H9 (cell line): ENCODE data around the gene MAT2A. TPM values are rescaled to one million over a fixed set of nuclear protein-coding genes. Genes with fewer than 3 reads are reported as not detected.

Experiments
- DNase-seq: peaks from one replicate; pipeline ENCODE4 v3.0.0-alpha.2; 2017
- H2AFZ ChIP-seq: one replicate; pipeline ENCODE4 v1.6.1; 2013; ENCODE audit warnings: mild to moderate bottlenecking, low read length, control low read depth, moderate library complexity
- H2AK5ac ChIP-seq: 2 replicates; pipeline ENCODE4 v1.6.1; 2013; ENCODE audit warnings: low read length, control low read depth, mixed read lengths; ENCODE audit not compliant: insufficient read length
- H2BK120ac ChIP-seq: one replicate; pipeline ENCODE4 v1.6.1; 2013; ENCODE audit warnings: low read depth, mild to moderate bottlenecking, low read length, control low read depth, inconsistent platforms; ENCODE audit not compliant: poor library complexity, severe bottlenecking
- H2BK12ac ChIP-seq: 2 replicates; pipeline ENCODE4 v1.6.1; 2013; ENCODE audit warnings: low read length, control low read depth, mixed read lengths, low read depth; ENCODE audit not compliant: insufficient read length
- H2BK15ac ChIP-seq: 2 replicates; pipeline ENCODE4 v1.6.1; 2013; ENCODE audit warnings: low read depth, low read length, control low read depth
- H2BK20ac ChIP-seq: one replicate; pipeline ENCODE4 v1.6.1; 2013; ENCODE audit warnings: low read depth, mild to moderate bottlenecking, low read length, control low read depth, inconsistent platforms; ENCODE audit not compliant: poor library complexity, severe bottlenecking
- H2BK5ac ChIP-seq: 2 replicates; pipeline ENCODE4 v1.6.1; 2013; ENCODE audit warnings: low read length, control low read depth, mixed read lengths; ENCODE audit not compliant: insufficient read length
- H3K14ac ChIP-seq: 2 replicates; pipeline ENCODE4 v1.6.1; 2013; ENCODE audit warnings: low read length, control low read depth; ENCODE audit not compliant: insufficient read depth
- H3K18ac ChIP-seq: 2 replicates; pipeline ENCODE4 v1.6.1; 2013; ENCODE audit warnings: low read depth, mild to moderate bottlenecking, mixed read lengths, low read length, control low read depth; ENCODE audit not compliant: insufficient read length
- H3K23ac ChIP-seq: 2 replicates; pipeline ENCODE4 v1.6.1; 2013; ENCODE audit warnings: low read length, control low read depth, mixed read lengths, low read depth; ENCODE audit not compliant: insufficient read length
- H3K23me2 ChIP-seq: 2 replicates; pipeline ENCODE4 v1.6.1; 2013; ENCODE audit warnings: low read depth, mild to moderate bottlenecking, mixed read lengths, low read length, control low read depth; ENCODE audit not compliant: insufficient read length, poor library complexity, severe bottlenecking
- H3K27ac ChIP-seq: 2 replicates; pipeline ENCODE4 v1.5.1; 2013; ENCODE audit warnings: low read length, control low read depth, mixed read lengths, low read depth; ENCODE audit not compliant: insufficient read length
- H3K27me3 ChIP-seq: 2 replicates; pipeline ENCODE4 v1.6.1; 2013; ENCODE audit warnings: low read length, control low read depth, inconsistent platforms; ENCODE audit not compliant: insufficient read depth
- H3K4ac ChIP-seq: 2 replicates; pipeline ENCODE4 v1.6.1; 2013; ENCODE audit warnings: low read depth, mild to moderate bottlenecking, control low read depth, inconsistent platforms, low read length, moderate library complexity
- H3K4me1 ChIP-seq: 2 replicates; pipeline ENCODE4 v1.6.1; 2013; ENCODE audit warnings: low read length, control low read depth, inconsistent platforms; ENCODE audit not compliant: insufficient read depth
- H3K4me2 ChIP-seq: 2 replicates; pipeline ENCODE4 v1.6.1; 2013; ENCODE audit warnings: low read length, control low read depth, mixed read lengths; ENCODE audit not compliant: insufficient read length, insufficient read depth
- H3K56ac ChIP-seq: 2 replicates; pipeline ENCODE4 v1.6.1; 2013; ENCODE audit warnings: low read depth, mild to moderate bottlenecking, mixed read lengths, low read length, control low read depth; ENCODE audit not compliant: insufficient read length
- H3K79me1 ChIP-seq: 2 replicates; pipeline ENCODE4 v1.6.1; 2013; ENCODE audit warnings: low read depth, mild to moderate bottlenecking, moderate library complexity, low read length, control low read depth, inconsistent platforms; ENCODE audit not compliant: insufficient read depth, poor library complexity, severe bottlenecking
- H3K79me2 ChIP-seq: 2 replicates; pipeline ENCODE4 v1.6.1; 2013; ENCODE audit warnings: low read length, control low read depth, inconsistent platforms; ENCODE audit not compliant: insufficient read depth
- H3K9ac ChIP-seq: 2 replicates; pipeline ENCODE4 v1.6.1; 2013; ENCODE audit warnings: low read length, control low read depth, mixed read lengths; ENCODE audit not compliant: insufficient read length; ENCODE audit errors: extremely low read depth
- H3K9me3 ChIP-seq: one replicate; pipeline ENCODE4 v1.6.1; 2013; ENCODE audit warnings: low read depth, low read length, inconsistent platforms; ENCODE audit not compliant: control insufficient read depth
- H3T11ph ChIP-seq: one replicate; pipeline ENCODE4 v1.6.1; 2013; ENCODE audit warnings: mild to moderate bottlenecking, low read length, control low read depth, inconsistent platforms
- H4K20me1 ChIP-seq: one replicate; pipeline ENCODE4 v1.6.1; 2013; ENCODE audit not compliant: control insufficient read depth, insufficient read length, insufficient read depth
- H4K5ac ChIP-seq: 2 replicates; pipeline ENCODE4 v1.6.1; 2013; ENCODE audit warnings: low read depth, mild to moderate bottlenecking, mixed read lengths, low read length, control low read depth; ENCODE audit not compliant: insufficient read length
- H4K8ac ChIP-seq: replicated peaks from 2 replicates; pipeline ENCODE4 v1.6.1; 2013; ENCODE audit warnings: low read length, control low read depth, mixed read lengths, low read depth; ENCODE audit not compliant: insufficient read length
- H4K91ac ChIP-seq: 2 replicates; pipeline ENCODE4 v1.6.1; 2013; ENCODE audit warnings: low read depth, mild to moderate bottlenecking, moderate library complexity, mixed read lengths, low read length, control low read depth; ENCODE audit not compliant: insufficient read length
- H3K27ac Mint-ChIP-seq, 3 experiments: 2 replicates in 2 of 3; 3 replicates in 1 of 3; pipeline ENCODE4 v1.8.0; 2020 to 2021; ENCODE audit warnings: mixed read lengths in 3 of 3, mild to moderate bottlenecking in 1 of 3, moderate library complexity in 1 of 3
- H3K27me3 Mint-ChIP-seq: 2 replicates; pipeline ENCODE4 v1.8.0; 2021; ENCODE audit warnings: low read depth, mild to moderate bottlenecking, moderate library complexity, mixed read lengths
- H3K36me3 Mint-ChIP-seq, 3 experiments: 2 replicates in 2 of 3; 3 replicates in 1 of 3; pipeline ENCODE4 v1.8.0; 2020 to 2021; ENCODE audit warnings: low read depth in 3 of 3, mixed read lengths in 3 of 3; ENCODE audit not compliant: insufficient read depth in 1 of 3
- H3K4me1 Mint-ChIP-seq, 2 experiments: 2 replicates each; pipeline ENCODE4 v1.8.0; 2020; ENCODE audit warnings: mixed read lengths in 2 of 2
- H3K4me3 Mint-ChIP-seq, 2 experiments: 2 replicates in 1 of 2; 3 replicates in 1 of 2; pipeline ENCODE4 v1.8.0; 2020 to 2021; ENCODE audit warnings: mild to moderate bottlenecking in 2 of 2, mixed read lengths in 2 of 2, moderate library complexity in 1 of 2
- H3K9me3 Mint-ChIP-seq, 2 experiments: 2 replicates in 1 of 2; 3 replicates in 1 of 2; pipeline ENCODE4 v1.8.0; 2020; ENCODE audit warnings: mild to moderate bottlenecking in 2 of 2, mixed read lengths in 2 of 2, moderate library complexity in 1 of 2
- WGBS: extraction: QIAGEN DNeasy Blood & Tissue Kit; methylation state at CpG from one replicate; pipeline ENCODE4 v1.1.7; 2013; ENCODE audit warnings: missing lambda C conversion rate, low lambda C conversion rate, mixed read lengths; ENCODE audit not compliant: insufficient read length; ENCODE audit errors: extremely low coverage; 5-methylcytosine and 5-hydroxymethylcytosine counted together
- total RNA-seq: library from RNA; stranded (reverse); gene quantifications from 2 replicates; pipeline ENCODE4 v1.2.1, GENCODE V29; 2021
- TF ChIP-seq, protein P1 (sequence below): fragments of 200-600 bp; sonication (generic); conservative IDR thresholded peaks from 3 replicates; pipeline ENCODE4 v1.8.0; 2021; ENCODE audit warnings: antibody characterized with exemption, mild to moderate bottlenecking

MAT2A gene
- total RNA-seq, 1 experiment from 2014 or later = 459 TPM

DNA sequence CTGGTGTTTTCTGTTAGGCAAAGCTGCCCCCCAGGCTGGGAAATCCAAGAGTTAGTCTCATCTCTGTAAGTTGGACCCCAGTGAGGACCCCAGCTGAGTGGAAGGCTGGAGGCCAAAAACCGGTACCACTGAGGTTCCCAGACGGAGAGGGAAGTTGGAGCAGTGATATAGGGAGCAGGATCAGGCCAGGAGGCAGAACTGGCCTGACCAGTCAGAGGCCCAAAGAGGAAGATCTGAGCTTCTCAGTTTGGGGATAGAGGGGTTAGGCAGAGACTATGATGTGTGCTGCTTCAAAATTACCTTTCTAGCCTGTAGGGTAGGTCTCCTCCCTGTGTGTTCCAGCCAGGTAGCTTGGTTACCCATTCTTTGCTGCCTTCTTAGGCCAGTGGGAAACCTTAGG lies 52.0 kb downstream of the MAT2A start:
- H3K4me3 Mint-ChIP-seq = no peak overlapping the region

More for the DNA sequence above, 52.0 kb downstream of the MAT2A start:
- H2AFZ ChIP-seq = no peak overlapping the region
- H4K91ac ChIP-seq = no peak overlapping the region
- H3K18ac ChIP-seq = no peak overlapping the region
- H3K4ac ChIP-seq = no peak overlapping the region
- H2BK12ac ChIP-seq = no peak overlapping the region
- H3K79me1 ChIP-seq = no peaks in the 10 kb centered on the region
- H3K56ac ChIP-seq = no peak overlapping the region
- no peak overlapping the region for H3K9ac ChIP-seq
- H3K27ac ChIP-seq = no peak overlapping the region
- no peak overlapping the region for H2BK20ac ChIP-seq
- Mint-ChIP-seq H3K4me1 (peaks cover 8 to 10% of the 10 kb centered on the region in 2 experiments), H3K9me3 (no peaks in the 10 kb centered on the region), H3K36me3 (peaks cover 0 to 4% (median 0%) of the 10 kb centered on the region in 3 experiments; a peak in 1 of 7 replicates), H3K27ac (no peak overlapping the region; a peak in 2 of 7 replicates), H3K27me3 (peaks cover 26% of the 10 kb centered on the region)
- H3K27me3 ChIP-seq = no peaks in the 10 kb centered on the region
- no peak overlapping the region for H2BK5ac ChIP-seq
- H3K4me2 ChIP-seq = no peak overlapping the region
- no peaks in the 10 kb centered on the region for H3K4me1 ChIP-seq
- H2BK120ac ChIP-seq = no peak overlapping the region
- no peak overlapping the region for H3K14ac ChIP-seq
- H3K79me2 ChIP-seq = no peaks in the 10 kb centered on the region
- peaks cover 7% of the 10 kb centered on the region for H3K23me2 ChIP-seq
- H3K9me3 ChIP-seq = no peaks in the 10 kb centered on the region
- H4K20me1 ChIP-seq = no peaks in the 10 kb centered on the region
- no peak overlapping the region for H2AK5ac ChIP-seq
- WGBS = no CpG with 5 or more reads among the region's 2 CpGs
- H4K8ac ChIP-seq = no peak overlapping the region
- H2BK15ac ChIP-seq = no peak overlapping the region
- no peak overlapping the region for H3K23ac ChIP-seq
- no peak for DNase-seq
- H3T11ph ChIP-seq = no peak overlapping the region
- no peak overlapping the region for H4K5ac ChIP-seq
- TF ChIP-seq, protein P1, sequence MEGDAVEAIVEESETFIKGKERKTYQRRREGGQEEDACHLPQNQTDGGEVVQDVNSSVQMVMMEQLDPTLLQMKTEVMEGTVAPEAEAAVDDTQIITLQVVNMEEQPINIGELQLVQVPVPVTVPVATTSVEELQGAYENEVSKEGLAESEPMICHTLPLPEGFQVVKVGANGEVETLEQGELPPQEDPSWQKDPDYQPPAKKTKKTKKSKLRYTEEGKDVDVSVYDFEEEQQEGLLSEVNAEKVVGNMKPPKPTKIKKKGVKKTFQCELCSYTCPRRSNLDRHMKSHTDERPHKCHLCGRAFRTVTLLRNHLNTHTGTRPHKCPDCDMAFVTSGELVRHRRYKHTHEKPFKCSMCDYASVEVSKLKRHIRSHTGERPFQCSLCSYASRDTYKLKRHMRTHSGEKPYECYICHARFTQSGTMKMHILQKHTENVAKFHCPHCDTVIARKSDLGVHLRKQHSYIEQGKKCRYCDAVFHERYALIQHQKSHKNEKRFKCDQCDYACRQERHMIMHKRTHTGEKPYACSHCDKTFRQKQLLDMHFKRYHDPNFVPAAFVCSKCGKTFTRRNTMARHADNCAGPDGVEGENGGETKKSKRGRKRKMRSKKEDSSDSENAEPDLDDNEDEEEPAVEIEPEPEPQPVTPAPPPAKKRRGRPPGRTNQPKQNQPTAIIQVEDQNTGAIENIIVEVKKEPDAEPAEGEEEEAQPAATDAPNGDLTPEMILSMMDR = no peak
